ENCODE measurements around the gene YAP1.

YAP1 gene

DNA sequence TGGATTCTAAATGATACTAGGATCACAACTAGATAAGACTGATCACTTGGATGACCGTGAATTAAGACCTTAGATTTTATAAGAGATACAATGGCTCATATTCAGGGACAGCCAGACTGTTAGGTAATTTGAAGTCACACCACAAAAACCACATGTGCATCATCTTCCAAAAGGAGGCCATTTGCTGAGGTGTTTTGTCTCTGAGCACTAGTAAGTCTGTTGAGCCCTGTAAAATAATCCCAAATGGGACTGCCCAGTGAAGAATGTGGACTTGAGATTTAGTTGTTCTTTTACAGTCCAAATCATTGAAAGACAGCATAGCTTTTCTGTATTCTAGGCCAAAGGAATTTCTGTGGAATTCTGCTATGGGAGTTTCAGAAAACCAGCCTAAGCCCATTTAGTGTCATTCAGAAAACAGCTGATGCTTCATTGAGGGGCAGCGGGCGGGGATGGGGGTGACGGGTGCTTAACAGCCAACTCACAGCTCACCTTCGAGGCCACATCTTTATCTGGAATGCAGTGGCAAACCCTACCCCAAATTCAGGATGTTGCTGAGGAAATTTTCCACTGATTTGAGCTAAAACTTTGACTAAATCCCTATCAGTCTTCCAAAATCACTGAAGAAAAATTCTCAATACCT, 127.0 kb downstream of the YAP1 start:
- in situ Hi-C loops (cut with HindIII; ENCODE audit: low sequenced_read_pairs), result no loop called here

DNA sequence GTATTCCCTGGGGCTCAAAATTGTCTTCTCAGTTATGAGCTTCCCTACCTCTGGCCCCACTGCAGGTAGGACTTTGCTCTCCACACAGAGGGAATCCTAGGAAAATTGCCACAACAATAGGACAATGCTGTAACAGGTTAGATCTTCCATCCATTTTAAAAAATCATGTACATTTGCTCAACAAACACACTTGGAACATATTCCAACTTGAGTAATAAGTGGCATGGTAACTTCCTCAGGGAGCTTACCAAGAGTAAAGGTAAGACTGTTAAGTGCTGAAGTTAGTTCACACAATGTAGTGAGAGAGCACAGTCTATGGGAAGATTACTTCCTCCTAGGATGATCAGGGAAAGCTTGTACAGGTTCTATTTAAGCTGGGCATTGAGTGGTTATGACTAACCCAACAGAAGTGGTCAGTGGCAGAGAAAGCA, 128.2 kb downstream of the YAP1 start:
- in situ Hi-C loops (cut with HindIII; ENCODE audit: low sequenced_read_pairs), result no loop called here

DNA sequence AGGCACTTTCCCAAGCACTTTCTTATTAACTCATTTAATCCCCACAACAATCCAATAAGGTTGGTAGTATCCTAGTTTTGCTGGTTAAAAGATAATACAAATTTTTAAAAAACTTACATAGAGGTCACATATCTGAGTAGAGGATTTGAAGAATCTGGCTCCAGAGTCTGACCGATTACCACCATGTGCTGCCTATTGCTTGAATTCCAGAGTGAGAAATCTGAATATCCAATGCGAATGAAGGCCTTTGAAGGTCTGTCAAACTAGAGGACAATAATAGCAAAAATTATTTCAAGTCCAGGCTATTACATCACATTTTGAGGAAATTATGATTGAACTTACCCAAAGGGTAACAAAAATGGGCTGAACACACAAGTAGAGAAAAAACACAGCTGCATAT, 129.2 kb downstream of the YAP1 start:
- in situ Hi-C loops (cut with HindIII; ENCODE audit: low sequenced_read_pairs), result no loop called here

DNA sequence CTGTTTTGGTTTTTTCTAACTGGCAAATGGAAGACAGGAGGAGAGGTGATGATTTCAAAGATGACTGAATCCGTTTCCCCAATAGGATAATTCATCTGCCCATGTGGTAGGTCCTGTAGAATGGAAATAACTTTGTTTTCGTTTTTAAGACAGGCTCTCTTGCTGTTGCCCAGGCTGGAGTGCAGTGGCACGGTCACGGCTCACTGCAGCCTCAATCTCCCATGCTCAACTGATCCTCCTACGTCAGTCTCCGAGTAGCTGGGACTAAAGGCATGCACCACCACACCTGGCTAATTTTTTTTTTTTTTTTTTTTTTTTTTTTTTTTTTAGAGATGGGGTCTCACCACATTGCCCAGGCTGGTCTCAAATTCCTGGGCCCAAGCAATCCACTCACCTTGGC, 129.7 kb downstream of the YAP1 start:
- in situ Hi-C loops (cut with HindIII; ENCODE audit: low sequenced_read_pairs), result no loop called here

- in situ Hi-C loops (cut with HindIII; ENCODE audit: low sequenced_read_pairs), result no loop called here
These were observed 130.3 kb downstream of the YAP1 start for GRCh38 chr11:102240502-102240901.

DNA sequence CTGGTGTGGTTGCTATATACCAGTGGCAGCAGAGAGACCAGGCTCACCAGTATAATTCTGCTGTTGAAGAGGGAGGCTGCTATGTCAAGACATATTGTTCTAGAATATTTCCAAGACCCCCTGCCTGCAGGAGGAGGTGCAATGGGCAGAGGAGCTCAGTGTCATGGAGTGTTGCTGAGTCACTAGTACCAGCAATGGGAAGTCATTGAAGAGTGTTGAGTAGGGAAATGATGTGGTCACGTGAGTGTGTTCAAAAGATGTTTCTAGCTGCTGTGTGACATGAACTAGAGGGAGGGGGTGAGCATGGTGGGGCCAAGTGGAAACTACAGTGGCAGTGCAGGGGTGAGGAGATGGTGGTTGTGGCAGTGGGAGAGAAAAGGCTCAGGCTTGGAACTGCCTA, 130.8 kb downstream of the YAP1 start:
- in situ Hi-C loops (cut with HindIII; ENCODE audit: low sequenced_read_pairs), result no loop called here

DNA sequence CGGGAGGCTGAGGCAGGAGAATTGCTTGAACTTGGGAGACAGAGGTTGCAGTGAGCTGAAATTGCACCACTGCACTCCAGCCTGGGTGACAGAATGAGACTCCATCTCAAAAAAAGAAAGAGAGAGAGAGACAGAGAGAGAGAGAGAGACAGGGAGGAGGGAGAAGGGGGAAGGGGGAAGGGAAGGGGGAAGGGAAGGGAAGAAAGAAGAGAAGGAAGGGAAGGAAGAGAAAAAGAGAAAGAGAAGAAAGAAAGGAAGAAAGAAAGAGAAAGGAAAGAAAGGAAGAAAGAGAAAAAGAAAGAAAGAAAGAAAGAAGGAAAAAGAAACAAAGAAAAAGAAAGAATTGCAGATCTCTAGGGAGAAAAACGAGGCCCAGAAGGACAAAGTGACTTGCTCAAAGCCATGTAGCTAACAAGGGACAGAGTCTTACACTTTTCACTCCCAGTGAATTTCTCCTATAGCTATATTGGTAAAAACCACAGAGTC, 133.2 kb downstream of the YAP1 start:
- in situ Hi-C loops (cut with HindIII; ENCODE audit: low sequenced_read_pairs), result no loop called here

GRCh38 chr11:102244681-102245409, 134.6 kb downstream of the YAP1 start:
- in situ Hi-C loops (cut with HindIII; ENCODE audit: low sequenced_read_pairs), result no loop called here

- in situ Hi-C loops (cut with HindIII; ENCODE audit: low sequenced_read_pairs), result no loop called here
These were observed 141.2 kb downstream of the YAP1 start for GRCh38 chr11:102251423-102251822.

DNA sequence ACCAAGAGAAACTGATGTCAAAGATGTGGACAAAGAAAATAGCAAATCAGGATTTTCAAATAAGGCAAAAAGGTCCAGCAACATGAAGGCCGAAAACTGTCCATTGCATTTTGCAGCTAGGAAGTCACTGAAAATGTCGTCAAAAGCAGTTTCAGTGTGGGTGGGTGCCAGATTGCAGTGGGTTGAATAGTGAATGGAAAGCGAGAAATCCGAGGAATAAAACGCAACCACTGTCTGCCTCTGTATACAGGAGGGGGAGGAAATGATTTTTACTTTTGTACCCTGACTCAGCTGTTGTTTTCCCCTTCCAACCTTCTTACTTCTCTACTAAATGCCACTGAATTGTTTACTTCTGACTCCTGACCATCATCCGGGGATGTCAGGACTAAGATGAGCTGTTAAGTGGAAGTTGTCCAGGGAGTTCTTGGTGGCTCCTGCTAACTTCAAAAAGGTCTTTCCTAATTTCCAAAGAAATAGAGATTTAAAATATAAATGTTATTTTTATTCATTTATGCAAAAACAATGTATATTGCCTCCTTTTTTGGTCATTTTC, 142.2 kb downstream of the YAP1 start:
- in situ Hi-C loops (cut with HindIII; ENCODE audit: low sequenced_read_pairs), result no loop called here

DNA sequence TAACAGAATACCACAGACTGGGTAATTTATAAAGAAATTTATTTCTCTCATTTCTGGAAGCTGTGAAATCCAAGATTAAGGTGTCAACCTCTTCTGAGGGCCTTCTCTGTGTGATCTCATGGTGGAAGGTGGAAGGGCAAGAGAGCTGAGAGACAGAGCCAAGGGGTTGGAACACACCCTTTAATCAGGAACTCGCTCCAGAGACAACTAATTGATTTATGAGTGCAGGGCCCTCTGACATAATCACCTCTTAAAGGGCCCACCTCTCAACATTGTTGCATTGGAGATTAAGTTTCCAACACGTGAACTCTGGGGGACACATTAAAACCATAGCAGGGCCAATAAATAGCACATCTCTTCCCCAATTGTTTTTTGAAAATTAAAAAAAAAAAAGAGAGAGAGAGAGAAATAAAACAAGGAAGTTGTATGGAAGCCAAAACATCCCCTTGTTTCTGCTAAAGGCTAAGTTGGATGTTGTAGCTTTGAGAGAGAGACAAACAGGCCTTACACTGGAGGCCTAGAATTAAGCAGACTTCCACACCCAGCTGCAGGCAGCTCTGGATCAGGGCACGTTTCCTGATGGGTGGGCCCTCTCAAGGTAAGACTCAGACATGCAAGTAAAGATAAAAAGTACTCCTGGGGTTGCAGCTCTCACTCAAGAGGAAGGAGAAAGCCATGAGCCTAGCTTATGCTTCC, 142.9 kb downstream of the YAP1 start:
- in situ Hi-C loops (cut with HindIII; ENCODE audit: low sequenced_read_pairs), result no loop called here

DNA sequence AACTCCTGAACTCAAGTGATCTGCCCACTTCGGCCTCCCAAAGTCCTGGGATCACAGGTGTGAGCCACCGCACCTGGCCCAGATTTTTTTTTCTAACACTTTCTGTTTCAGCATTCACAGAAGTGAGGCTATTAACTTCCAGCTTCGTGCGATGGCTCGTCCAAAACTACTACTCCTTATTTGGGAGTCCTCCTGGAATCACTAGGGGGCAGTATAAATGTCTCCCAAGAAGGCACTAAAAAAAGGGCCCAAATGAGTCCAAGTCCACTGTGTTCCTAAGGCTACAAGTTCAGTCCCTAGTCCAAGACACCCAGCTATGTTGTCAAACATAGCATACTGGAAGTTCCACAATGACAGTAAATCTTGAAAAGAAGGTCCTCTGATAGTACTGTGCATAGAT, 143.8 kb downstream of the YAP1 start:
- in situ Hi-C loops (cut with HindIII; ENCODE audit: low sequenced_read_pairs), result no loop called here

- in situ Hi-C loops (cut with HindIII; ENCODE audit: low sequenced_read_pairs), result no loop called here
These were observed 146.0 kb downstream of the YAP1 start for GRCh38 chr11:102256251-102256650.

GRCh38 chr11:102260241-102260640, 150.0 kb downstream of the YAP1 start:
- in situ Hi-C loops (cut with HindIII; ENCODE audit: low sequenced_read_pairs), result no loop called here

- in situ Hi-C loops (cut with HindIII; ENCODE audit: low sequenced_read_pairs), result no loop called here
These were observed 153.2 kb downstream of the YAP1 start for GRCh38 chr11:102263379-102264003.

DNA sequence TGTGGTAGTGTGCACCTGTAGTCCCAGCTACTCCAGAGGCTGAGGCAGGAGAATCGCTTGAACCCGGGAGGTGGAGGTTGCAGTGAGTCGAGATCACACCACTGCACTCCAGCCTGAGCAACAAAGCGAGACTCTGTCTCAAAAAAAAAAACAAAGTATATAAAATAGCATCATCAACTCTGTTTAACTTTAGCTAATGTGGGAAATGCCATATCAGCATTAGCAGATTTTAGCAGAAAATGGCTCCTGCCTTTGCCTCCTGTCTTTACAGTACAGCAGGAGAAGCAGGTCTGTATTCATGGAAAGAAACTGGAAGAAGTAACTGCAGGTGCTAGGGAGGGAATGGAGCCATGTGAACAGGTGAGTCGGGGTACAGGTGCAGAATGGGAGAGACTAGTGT, 154.5 kb downstream of the YAP1 start:
- in situ Hi-C loops (cut with HindIII; ENCODE audit: low sequenced_read_pairs), result loop anchor here (5.0 kb wide), 1 partner anchor 93 kb away; no protein-coding TSS in a partner anchor

DNA sequence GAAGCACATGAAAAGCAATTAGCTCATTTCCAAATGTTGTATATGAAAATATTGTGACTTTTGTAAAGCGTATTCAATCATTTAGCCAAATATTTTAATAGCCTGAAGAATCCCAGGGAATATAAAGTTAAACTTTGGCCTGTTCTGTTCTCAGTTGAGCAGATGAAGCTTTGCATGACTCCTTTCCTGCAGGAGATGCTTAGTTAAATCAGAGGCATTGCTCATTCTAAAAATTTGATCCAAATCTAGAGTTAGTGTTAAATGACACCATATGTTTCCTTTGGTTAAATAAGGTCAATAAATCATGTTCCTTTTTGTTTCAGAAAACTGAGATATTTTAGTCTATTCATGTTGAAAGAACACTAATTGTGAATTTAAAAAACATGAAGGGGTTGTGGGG, 155.9 kb downstream of the YAP1 start:
- in situ Hi-C loops (cut with HindIII; ENCODE audit: low sequenced_read_pairs), result loop anchor here (5.0 kb wide), 1 partner anchor 91 kb away; no protein-coding TSS in a partner anchor

DNA sequence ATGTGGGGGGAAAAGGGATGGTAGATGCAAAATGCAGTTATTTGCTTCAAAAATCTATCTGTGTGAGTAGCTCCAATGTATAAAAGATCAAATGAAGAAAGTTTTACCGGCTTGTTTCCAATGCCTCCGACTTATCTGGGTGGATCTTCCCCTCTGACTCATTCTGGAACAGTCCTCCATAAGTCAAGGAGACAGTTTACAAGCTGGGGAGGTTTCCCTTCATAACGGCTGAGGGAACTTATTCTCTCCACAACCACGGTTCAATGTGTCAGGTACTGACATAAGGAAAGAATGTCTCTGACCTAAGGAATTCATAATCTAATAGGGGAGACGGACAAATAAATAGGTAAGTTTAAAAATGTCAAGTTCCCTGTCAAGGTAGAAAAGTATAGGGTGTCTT, 157.4 kb downstream of the YAP1 start:
- in situ Hi-C loops (cut with HindIII; ENCODE audit: low sequenced_read_pairs), result loop anchor here (5.0 kb wide), 1 partner anchor 90 kb away; no protein-coding TSS in a partner anchor

GRCh38 chr11:102268083-102268984, 158.1 kb downstream of the YAP1 start:
- in situ Hi-C loops (cut with HindIII; ENCODE audit: low sequenced_read_pairs), result loop anchor here (5.0 kb wide), 1 partner anchor 89 kb away; no protein-coding TSS in a partner anchor

DNA sequence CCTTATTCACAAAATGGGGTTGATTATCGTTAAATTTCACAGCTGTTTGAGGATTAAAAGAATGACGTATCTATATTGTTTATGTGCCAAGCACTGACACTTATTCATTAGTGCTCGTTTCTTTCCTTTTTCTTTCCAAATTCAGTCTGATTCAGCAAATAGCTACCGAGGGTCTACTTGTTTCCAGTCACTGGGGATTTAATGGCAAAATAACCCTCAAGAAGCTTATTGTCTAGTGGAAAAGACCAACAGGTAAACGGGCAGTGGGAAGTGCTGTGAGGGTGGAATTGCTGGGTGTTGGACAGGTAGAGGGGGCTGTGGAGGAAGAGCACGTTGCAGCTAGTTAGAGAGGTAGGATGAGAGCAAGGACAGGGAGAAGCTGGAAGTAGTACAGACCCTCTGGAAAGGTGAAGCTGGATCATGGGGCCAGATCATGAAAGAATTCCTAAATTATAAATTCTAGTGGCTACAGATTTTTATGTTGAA, 158.8 kb downstream of the YAP1 start:
- in situ Hi-C loops (cut with HindIII; ENCODE audit: low sequenced_read_pairs), result loop anchor here (5.0 kb wide), 1 partner anchor 88 kb away; no protein-coding TSS in a partner anchor
